ENCODE results near the gene PALM3. TPM values are rescaled to one million over a fixed set of nuclear protein-coding genes. Genes with fewer than 3 reads are reported as not detected.

PALM3 gene
- total RNA-seq, 1 experiment from 2014 or later = 0.54 TPM

- peaks cover 12% of the 10 kb centered on the region for H3K4me1 ChIP-seq (ENCODE audit: control insufficient read depth, insufficient read depth, low read length)
- ChIA-PET POLR2A (interaction anchor here (0.7 kb wide), 1 partner anchor 852 kb away, joined by 5 read pairs; no protein-coding TSS in a partner anchor), CTCF (no interaction called here)
- H3K27me3 ChIP-seq (ENCODE audit: control insufficient read depth, insufficient read depth, low read length) = no peaks in the 10 kb centered on the region
- DNase-seq (ENCODE audit: low read depth, low spot score) (no peak), ATAC-seq (peak; percentile 75)
- peak overlapping the region; percentile 66 to 69 for H3K4me3 ChIP-seq (ENCODE audit: low read depth in 2 of 2, low read length in 2 of 2)
- in situ Hi-C loops (cut with HindIII; ENCODE audit: low pct_unique_long_range_greater_than_20kb, low sequenced_read_pairs) = no loop called here
- H3K36me3 ChIP-seq (ENCODE audit: control insufficient read depth, insufficient read depth, low read length) = no peaks in the 10 kb centered on the region; the same call in 1 of the 2 replicates
- peak overlapping the region; percentile 91 for H3K27ac ChIP-seq (ENCODE audit: low read length)
- H3K9me3 ChIP-seq (ENCODE audit: control insufficient read depth, insufficient read depth, low read depth, low read length) = no peaks in the 10 kb centered on the region
- TSS peak; percentile 83 for BruUV-seq (replicated peaks)
- intact Hi-C loops (cut with micrococcal nuclease; ENCODE audit: unreplicated experiment) = no loop called here
- TF ChIP-seq CTCF (IDR thresholded peaks at IDR 0.05) = no peak
- TF ChIP-seq REST (IDR thresholded peaks at IDR 0.05; ENCODE audit: insufficient read depth in 1 of 2, low read depth in 2 of 2, low read length in 1 of 2) = no peak
- TF ChIP-seq SIN3A (IDR thresholded peaks at IDR 0.05; ENCODE audit: borderline replicate concordance, insufficient read depth, low read depth, low read length) = no peak
- TF ChIP-seq TCF7L2 (IDR thresholded peaks at IDR 0.05; ENCODE audit: low read depth, low read length) = no peak
- TF ChIP-seq POLR2AphosphoS5 (IDR thresholded peaks at IDR 0.05; ENCODE audit: low read depth, low read length) = 0 out of 2 replicates have a peak, but pooled peaks have one; percentile 28
Measured at GRCh38 chr19:14005349-14006084, 56.4 kb downstream of the PALM3 start.

GRCh38 chr19:14004619-14005348 is 57.1 kb downstream of the PALM3 start:
- TF ChIP-seq SIN3A (IDR thresholded peaks at IDR 0.05; ENCODE audit: borderline replicate concordance, insufficient read depth, low read depth, low read length) = no peak
- no peak for TF ChIP-seq TCF7L2 (IDR thresholded peaks at IDR 0.05; ENCODE audit: low read depth, low read length)
- TF ChIP-seq CTCF (IDR thresholded peaks at IDR 0.05) = no peak
- TF ChIP-seq POLR2AphosphoS5 (IDR thresholded peaks at IDR 0.05; ENCODE audit: low read depth, low read length) = no peak
- TF ChIP-seq REST (IDR thresholded peaks at IDR 0.05; ENCODE audit: insufficient read depth in 1 of 2, low read depth in 2 of 2, low read length in 1 of 2) = no peak
- no peaks in the 10 kb centered on the region for H3K9me3 ChIP-seq (ENCODE audit: control insufficient read depth, insufficient read depth, low read depth, low read length)
- no peak for DNase-seq (ENCODE audit: low read depth, low spot score)
- CTCF ChIA-PET = no interaction called here
- H3K27me3 ChIP-seq (ENCODE audit: control insufficient read depth, insufficient read depth, low read length) = no peaks in the 10 kb centered on the region
- H3K4me3 ChIP-seq (ENCODE audit: low read depth in 2 of 2, low read length in 2 of 2) = peak overlapping the region; percentile 54 to 66
- no TSS peak for BruUV-seq (replicated peaks)
- in situ Hi-C loops (cut with HindIII; ENCODE audit: low pct_unique_long_range_greater_than_20kb, low sequenced_read_pairs) = no loop called here
- intact Hi-C loops (cut with micrococcal nuclease; ENCODE audit: unreplicated experiment) = no loop called here
- POLR2A ChIA-PET = interaction anchor here (0.7 kb wide), 1 partner anchor 851 kb away, joined by 5 read pairs; no protein-coding TSS in a partner anchor
- peaks cover 12% of the 10 kb centered on the region for H3K4me1 ChIP-seq (ENCODE audit: control insufficient read depth, insufficient read depth, low read length)
- no peaks in the 10 kb centered on the region; the same call in 1 of the 2 replicates for H3K36me3 ChIP-seq (ENCODE audit: control insufficient read depth, insufficient read depth, low read length)
- no peak for ATAC-seq
- peak overlapping the region; percentile 91 for H3K27ac ChIP-seq (ENCODE audit: low read length)

Measured in Panc1 (cell line).